ENCODE data around the gene SYTL2. TPM values are rescaled to one million over a fixed set of nuclear protein-coding genes. Genes with fewer than 3 reads are reported as not detected.

Gene SYTL2
- total RNA-seq, 1 experiment from 2014 or later: 5.2 TPM

DNA sequence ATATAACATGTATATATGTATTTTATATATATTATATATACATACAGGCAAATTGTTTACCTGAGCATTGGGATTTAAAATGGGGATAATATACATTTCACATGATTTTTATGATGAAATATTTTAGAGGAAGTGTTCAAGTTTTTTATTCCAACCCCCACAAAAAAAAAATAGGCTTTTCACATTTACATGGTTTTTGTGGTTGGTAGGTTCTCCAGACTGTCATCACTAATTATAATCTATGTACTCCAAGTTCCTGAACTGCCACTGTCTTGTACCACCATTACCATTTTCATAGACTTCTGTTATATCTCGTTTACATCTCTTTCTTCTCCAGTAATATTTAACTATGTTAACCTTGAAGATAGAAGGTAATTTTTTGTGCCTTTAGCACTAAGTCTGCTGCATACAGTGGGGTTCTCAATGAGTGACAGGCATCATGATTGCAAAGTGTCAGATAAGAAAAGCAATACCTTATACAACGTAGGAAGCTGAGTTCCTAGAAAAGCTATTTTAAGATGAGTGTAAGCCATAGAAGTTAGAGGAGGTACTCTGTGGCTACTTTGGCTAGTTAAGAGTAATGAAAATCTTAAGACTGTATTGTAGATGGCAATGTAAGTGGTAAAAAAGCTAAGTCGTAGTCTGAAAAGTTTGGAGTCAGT, 158.0 kb downstream of the SYTL2 start:
- Histone ChIP-seq H3K79me2 (ENCODE audit: insufficient read depth, low read length) (no peaks in the 10 kb centered on the region), H3K23ac (ENCODE audit: insufficient read length, low read depth, low read length) (no peak overlapping the region)
- H3K9me3 Mint-ChIP-seq: no peaks in the 10 kb centered on the region

More for the DNA sequence above, 158.0 kb downstream of the SYTL2 start:
- H3K79me1 ChIP-seq (ENCODE audit: insufficient read depth, low read depth, low read length, poor library complexity, severe bottlenecking): no peaks in the 10 kb centered on the region
- no peak overlapping the region for H3K18ac ChIP-seq (ENCODE audit: insufficient read length, low read depth, low read length)
- no peak overlapping the region for H3K4ac ChIP-seq (ENCODE audit: low read depth, low read length)
- no peak overlapping the region for H4K8ac ChIP-seq (replicated peaks; ENCODE audit: insufficient read length, low read depth, low read length)
- Mint-ChIP-seq H3K27ac (peak overlapping the region in 1 of 3 experiments; percentile 15; a peak in 1 of 7 replicates), H3K4me1 (peaks cover 16 to 26% of the 10 kb centered on the region in 2 experiments), H3K27me3 (ENCODE audit: low read depth) (no peaks in the 10 kb centered on the region), H3K36me3 (ENCODE audit: insufficient read depth in 1 of 3, low read depth in 3 of 3) (peaks cover 5 to 21% (median 18%) of the 10 kb centered on the region in 3 experiments; a peak in 6 of 7 replicates), H3K4me3 (no peak overlapping the region)
- H3K4me2 ChIP-seq (ENCODE audit: insufficient read depth, insufficient read length, low read length): no peak overlapping the region
- no peak overlapping the region for H4K5ac ChIP-seq (ENCODE audit: insufficient read length, low read depth, low read length)
- H3K9me3 ChIP-seq (ENCODE audit: control insufficient read depth, low read depth, low read length): no peaks in the 10 kb centered on the region
- H3K27me3 ChIP-seq (ENCODE audit: insufficient read depth, low read length): no peaks in the 10 kb centered on the region
- no peaks in the 10 kb centered on the region; the same call in 1 of the 2 replicates for H3K4me1 ChIP-seq (ENCODE audit: insufficient read depth, low read length)
- H3K9ac ChIP-seq (ENCODE audit: extremely low read depth, insufficient read length, low read length): no peak overlapping the region
- H2BK12ac ChIP-seq (ENCODE audit: insufficient read length, low read depth, low read length): no peak overlapping the region
- H3K27ac ChIP-seq (ENCODE audit: insufficient read length, low read depth, low read length): no peak overlapping the region
- no peak overlapping the region for H2BK20ac ChIP-seq (ENCODE audit: low read depth, low read length, poor library complexity, severe bottlenecking)
- no peaks in the 10 kb centered on the region for H3K23me2 ChIP-seq (ENCODE audit: insufficient read length, low read depth, low read length, poor library complexity, severe bottlenecking)
- WGBS (ENCODE audit: extremely low coverage, insufficient read length, low lambda C conversion rate): no CpG with 5 or more reads among the region's 3 CpGs
- H3K56ac ChIP-seq (ENCODE audit: insufficient read length, low read depth, low read length): no peak overlapping the region
- H3T11ph ChIP-seq (ENCODE audit: low read length): no peak overlapping the region
- no peak overlapping the region for H2BK5ac ChIP-seq (ENCODE audit: insufficient read length, low read length)
- H2BK15ac ChIP-seq (ENCODE audit: low read depth, low read length): no peak overlapping the region
- TF ChIP-seq, protein P1, sequence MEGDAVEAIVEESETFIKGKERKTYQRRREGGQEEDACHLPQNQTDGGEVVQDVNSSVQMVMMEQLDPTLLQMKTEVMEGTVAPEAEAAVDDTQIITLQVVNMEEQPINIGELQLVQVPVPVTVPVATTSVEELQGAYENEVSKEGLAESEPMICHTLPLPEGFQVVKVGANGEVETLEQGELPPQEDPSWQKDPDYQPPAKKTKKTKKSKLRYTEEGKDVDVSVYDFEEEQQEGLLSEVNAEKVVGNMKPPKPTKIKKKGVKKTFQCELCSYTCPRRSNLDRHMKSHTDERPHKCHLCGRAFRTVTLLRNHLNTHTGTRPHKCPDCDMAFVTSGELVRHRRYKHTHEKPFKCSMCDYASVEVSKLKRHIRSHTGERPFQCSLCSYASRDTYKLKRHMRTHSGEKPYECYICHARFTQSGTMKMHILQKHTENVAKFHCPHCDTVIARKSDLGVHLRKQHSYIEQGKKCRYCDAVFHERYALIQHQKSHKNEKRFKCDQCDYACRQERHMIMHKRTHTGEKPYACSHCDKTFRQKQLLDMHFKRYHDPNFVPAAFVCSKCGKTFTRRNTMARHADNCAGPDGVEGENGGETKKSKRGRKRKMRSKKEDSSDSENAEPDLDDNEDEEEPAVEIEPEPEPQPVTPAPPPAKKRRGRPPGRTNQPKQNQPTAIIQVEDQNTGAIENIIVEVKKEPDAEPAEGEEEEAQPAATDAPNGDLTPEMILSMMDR (conservative IDR thresholded peaks at IDR 0.05): no peak
- no peaks in the 10 kb centered on the region for H4K20me1 ChIP-seq (ENCODE audit: control insufficient read depth, insufficient read depth, insufficient read length)
- H2BK120ac ChIP-seq (ENCODE audit: low read depth, low read length, poor library complexity, severe bottlenecking): no peak overlapping the region
- no peak overlapping the region for H3K14ac ChIP-seq (ENCODE audit: insufficient read depth, low read length)
- no peak overlapping the region for H2AFZ ChIP-seq (ENCODE audit: low read length)
- no peak overlapping the region for H2AK5ac ChIP-seq (ENCODE audit: insufficient read length, low read length)
- DNase-seq: no peak
- H4K91ac ChIP-seq (ENCODE audit: insufficient read length, low read depth, low read length): no peak overlapping the region
